Endothelial cell of umbilical vein (primary cell): ENCODE results near the gene KRT79. TPM values are rescaled to one million over a fixed set of nuclear protein-coding genes. Genes with fewer than 3 reads are reported as not detected.

Experiments
- BruUV-seq: library from RNA; stranded (reverse); fragments of 400-500 nt; replicated peaks from 2 replicates; lab custom pipeline; 2021; lab: Mats Ljungman, UMichigan
- CTCF ChIA-PET: fragments of 300-600, 350-600 bp; sonication (Branson Sonifier 250); formaldehyde crosslinking; loops from one replicate; lab custom pipeline; 2021; ENCODE audit warnings: antibody characterized with exemption, inconsistent platforms; lab: Charles Lee
- POLR2A ChIA-PET: fragments of 300-600, 350-600 bp; sonication (Branson Sonifier 250); formaldehyde crosslinking; loops from one replicate; lab custom pipeline; 2021; ENCODE audit warnings: antibody characterized with exemption, inconsistent platforms; lab: Charles Lee
- DNase-seq: peaks from one replicate; pipeline ENCODE4 v3.0.0-alpha.2; 2011; ENCODE audit warnings: low read depth, low spot score
- FAIRE-seq: peaks from 2 replicates; lab custom pipeline; 2011; peaks lifted over from hg19 to GRCh38; lab: Jason Lieb, UNC
- H2AFZ ChIP-seq: 2 replicates; pipeline ENCODE4 v1.6.0; 2012; ENCODE audit warnings: low read depth, low read length, control low read depth, inconsistent platforms
- H3K27ac ChIP-seq: 2 replicates; pipeline ENCODE4 v1.5.1; 2011; ENCODE audit warnings: low read depth, mild to moderate bottlenecking, control low read depth, low read length, moderate library complexity; ENCODE audit not compliant: insufficient read depth
- H3K27me3 ChIP-seq, 2 experiments: 2 replicates each; pipeline versions ENCODE4 v1.6.0 to v1.6.1; 2011; ENCODE audit warnings: low read length in 2 of 2, mixed read lengths in 1 of 2; ENCODE audit not compliant: control insufficient read depth in 2 of 2, insufficient read depth in 2 of 2
- H3K36me3 ChIP-seq, 2 experiments: 2 replicates in 1 of 2; 3 replicates in 1 of 2; pipeline ENCODE4 v1.5.1; 2011; ENCODE audit warnings: low read length in 2 of 2, mild to moderate bottlenecking in 1 of 2, moderate library complexity in 1 of 2; ENCODE audit not compliant: control insufficient read depth in 2 of 2, insufficient read depth in 2 of 2; ENCODE audit errors: extremely low read depth in 1 of 2
- H3K4me1 ChIP-seq: 3 replicates; pipeline ENCODE4 v1.5.1; 2011; ENCODE audit warnings: mild to moderate bottlenecking, low read length; ENCODE audit not compliant: control insufficient read depth, insufficient read depth; ENCODE audit errors: extremely low read depth
- H3K4me2 ChIP-seq: 2 replicates; pipeline ENCODE4 v1.6.1; 2011; ENCODE audit warnings: low read length, control low read depth, mixed read lengths; ENCODE audit not compliant: insufficient read depth
- H3K4me3 ChIP-seq, 3 experiments: fragments of 200-600 bp in 1 of 3; sonication (generic), shearing (Covaris generic) in 1 of 3; replicated peaks in 1 of 3; 2 replicates each; pipeline ENCODE4 v1.5.1; 2011 to 2016; ENCODE audit warnings: control low read depth in 3 of 3, low read length in 3 of 3, mild to moderate bottlenecking in 2 of 3, inconsistent platforms in 1 of 3, low read depth in 1 of 3, moderate library complexity in 1 of 3; ENCODE audit not compliant: insufficient read depth in 1 of 3
- H3K79me2 ChIP-seq: 2 replicates; pipeline ENCODE4 v1.6.0; 2012; ENCODE audit warnings: low read length, inconsistent platforms; ENCODE audit not compliant: control insufficient read depth, insufficient read depth
- H3K9ac ChIP-seq: replicated peaks from 2 replicates; pipeline ENCODE3; 2011; ENCODE audit warnings: low read length, control low read depth; ENCODE audit not compliant: insufficient read depth; ENCODE audit errors: extremely low read depth
- H3K9me1 ChIP-seq: replicated peaks from 3 replicates; pipeline ENCODE4 v1.6.0; 2011; ENCODE audit warnings: mild to moderate bottlenecking, low read length; ENCODE audit not compliant: control insufficient read depth, insufficient read depth; ENCODE audit errors: extremely low read depth
- H3K9me3 ChIP-seq: replicated peaks from 2 replicates; pipeline ENCODE4 v1.5.1; 2012; ENCODE audit warnings: low read length, inconsistent platforms; ENCODE audit not compliant: control insufficient read depth, insufficient read depth
- H4K20me1 ChIP-seq: replicated peaks from 2 replicates; pipeline ENCODE3; 2011; ENCODE audit warnings: mild to moderate bottlenecking, low read length; ENCODE audit not compliant: control insufficient read depth, insufficient read depth; ENCODE audit errors: extremely low read depth
- CTCF ChIP-seq, 2 donors: IDR thresholded peaks; 1 replicate in 1 of 2; 2 replicates in 1 of 2; pipeline ENCODE4 v1.5.1; 2011; ENCODE audit warnings: low read length in 2 of 2, mild to moderate bottlenecking in 2 of 2, moderate library complexity in 2 of 2, control low read depth in 1 of 2, inconsistent platforms in 1 of 2, low read depth in 1 of 2; ENCODE audit not compliant: insufficient read depth in 1 of 2; ENCODE audit errors: extremely low read depth in 1 of 2
- EZH2 ChIP-seq: IDR thresholded peaks from 2 replicates; pipeline ENCODE4 v1.6.1; 2012; ENCODE audit warnings: borderline replicate concordance, low read depth, mild to moderate bottlenecking, moderate library complexity, low read length, inconsistent platforms; ENCODE audit not compliant: severe bottlenecking
- FOS ChIP-seq: IDR thresholded peaks from 2 replicates; pipeline ENCODE4 v1.6.1; 2011; ENCODE audit warnings: mild to moderate bottlenecking, low read length, moderate library complexity, borderline replicate concordance; ENCODE audit not compliant: insufficient read depth
- GATA2 ChIP-seq: IDR thresholded peaks from 2 replicates; pipeline ENCODE4 v1.7.0; 2011; ENCODE audit warnings: low read depth, mild to moderate bottlenecking, moderate library complexity, mixed read lengths, low read length; ENCODE audit not compliant: insufficient read length, insufficient read depth
- JUN ChIP-seq: IDR thresholded peaks from 2 replicates; pipeline ENCODE4 v1.6.1; 2011; ENCODE audit warnings: borderline replicate concordance, low read depth; ENCODE audit not compliant: insufficient read length, insufficient read depth
- MAX ChIP-seq: IDR thresholded peaks from 2 replicates; pipeline ENCODE4 v1.6.1; 2011; ENCODE audit not compliant: insufficient read depth, insufficient read length
- MYC ChIP-seq: IDR thresholded peaks from one replicate; pipeline ENCODE4 v1.6.1; 2011; ENCODE audit warnings: mild to moderate bottlenecking, low read depth, low read length
- POLR2A ChIP-seq: IDR thresholded peaks from 2 replicates; pipeline ENCODE4 v1.6.1; 2012; ENCODE audit warnings: low read depth, mild to moderate bottlenecking, control low read depth, low read length
- POLR2AphosphoS5 ChIP-seq: IDR thresholded peaks from 2 replicates; pipeline ENCODE4 v1.6.1; 2012; ENCODE audit warnings: low read depth, mild to moderate bottlenecking, control low read depth, low read length, moderate library complexity; ENCODE audit not compliant: insufficient read depth
- dilution Hi-C: fragments of 300-500 bp; cut with MboI; formaldehyde crosslinking; loops from one replicate; pipeline ENCODE4 v1.15.0; 2019; ENCODE audit warnings: low sequenced_read_pairs; ENCODE audit not compliant: extremely low pct_ligation_motif_present
- intact Hi-C: fragments of 100-400 bp; cut with micrococcal nuclease; formaldehyde crosslinking; loops from one replicate; pipeline ENCODE4 v1.10.0; 2022
- polyA plus RNA-seq, 4 experiments: library from polyadenylated mRNA; depleted of rRNA in 3 of 4; stranded (reverse) in 3 of 4; unstranded in 1 of 4; fragments of >200 nt; gene quantifications; 2 replicates each; pipeline versions ENCODE4 v1.2.1 to v1.2.3, GENCODE V29; 2011 to 2012; ENCODE audit warnings: missing spikeins in 1 of 4
- total RNA-seq: library from RNA; stranded (reverse); gene quantifications from 2 replicates; pipeline ENCODE4 v1.2.3, GENCODE V29; 2021

KRT79 gene
- total and polyA plus RNA-seq, 2 donors (not counting 3 experiments of a cell fraction or from before 2014, with no cell fraction given), result not detected

GRCh38 chr12:52850681-52851080, 16.6 kb upstream of the KRT79 start:
- Histone ChIP-seq H3K27me3 (peaks cover 5% of the 10 kb centered on the region in 2 experiments), H3K9me3 (no peaks in the 10 kb centered on the region), H3K27ac (no peak overlapping the region), H2AFZ (no peak overlapping the region), H3K4me2 (no peak overlapping the region), H3K4me1 (no peaks in the 10 kb centered on the region), H4K20me1 (no peaks in the 10 kb centered on the region), H3K4me3 (no peak overlapping the region), H3K36me3 (no peaks in the 10 kb centered on the region), H3K9ac (no peak overlapping the region), H3K9me1 (no peaks in the 10 kb centered on the region), H3K79me2 (no peaks in the 10 kb centered on the region)
- BruUV-seq, result no TSS peak
- no peak for TF ChIP-seq EZH2
- no peak for TF ChIP-seq POLR2A
- no peak for DNase-seq
- FAIRE-seq, result no peak
- dilution Hi-C loops (no loop called here), intact Hi-C loops (no loop called here)
- ChIA-PET POLR2A (no interaction called here), CTCF (no interaction called here)

GRCh38 chr12:52849511-52849910, 15.4 kb upstream of the KRT79 start:
- no peak for DNase-seq
- no peak overlapping the region for H3K27ac ChIP-seq
- intact Hi-C loops, result no loop called here
- H3K9me1 ChIP-seq, result no peaks in the 10 kb centered on the region
- H2AFZ ChIP-seq, result no peak overlapping the region
- FAIRE-seq, result no peak
- BruUV-seq, result no TSS peak
- no peaks in the 10 kb centered on the region for H3K9me3 ChIP-seq
- H4K20me1 ChIP-seq, result no peaks in the 10 kb centered on the region
- no peaks in the 10 kb centered on the region for H3K79me2 ChIP-seq
- CTCF ChIA-PET, result interaction anchor here (1.1 kb wide), 1 partner anchor 16 kb away, joined by 4 read pairs; no protein-coding TSS in a partner anchor
- no peak overlapping the region for H3K4me2 ChIP-seq
- H3K27me3 ChIP-seq, result peaks cover 5% of the 10 kb centered on the region in 2 experiments
- no peak overlapping the region for H3K9ac ChIP-seq
- TF ChIP-seq JUN, result no peak
- TF ChIP-seq POLR2AphosphoS5, result no peak
- TF ChIP-seq FOS, result no peak
- no peak for TF ChIP-seq GATA2
- no peak for TF ChIP-seq MYC
- TF ChIP-seq POLR2A, result no peak
- no peak for TF ChIP-seq MAX
- TF ChIP-seq CTCF (IDR thresholded peaks at IDR 0.05; ENCODE audit: extremely low read depth in 1 of 2, insufficient read depth in 1 of 2, low read depth in 1 of 2, low read length in 2 of 2), result no peak
- no peak overlapping the region for H3K4me3 ChIP-seq
- POLR2A ChIA-PET, result no interaction called here
- H3K4me1 ChIP-seq, result no peaks in the 10 kb centered on the region
- dilution Hi-C loops, result no loop called here
- H3K36me3 ChIP-seq, result no peaks in the 10 kb centered on the region
